GM11168 (cell line): ENCODE measurements around the gene FPR3.

Experiments used
- in situ Hi-C: fragments of 300-500 bp; cut with MboI; formaldehyde crosslinking; loops from one replicate; pipeline ENCODE4 v1.12.0; 2022; ENCODE audit warnings: low sequenced_read_pairs; ENCODE audit not compliant: unreplicated experiment

FPR3 gene

DNA sequence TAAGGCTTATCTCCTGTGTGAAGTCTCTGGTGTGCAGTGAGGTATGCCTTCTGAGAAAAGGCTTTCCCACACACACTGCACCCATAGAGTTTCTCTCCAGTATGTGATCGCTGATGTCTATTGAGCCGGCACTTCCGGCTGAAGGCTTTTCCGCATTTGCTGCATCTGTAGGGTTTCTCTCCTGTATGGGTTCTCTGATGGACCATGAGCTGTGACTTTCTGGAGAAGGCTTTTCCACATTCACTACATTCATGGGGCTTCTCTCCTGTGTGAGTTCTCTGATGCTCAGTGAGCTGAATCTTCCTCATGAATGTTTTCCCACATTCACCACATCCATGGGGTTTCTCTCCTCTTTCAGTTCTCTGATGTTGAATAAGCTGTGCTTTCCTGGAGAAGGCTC, 78.1 kb downstream of the FPR3 start:
- in situ Hi-C loops, result no loop called here
